Activated gamma-delta T cell treated with anti-CD3 and anti-CD28 coated beads, Interleukin-2, amount 50 U/mL, for 16 hours (primary cell): ENCODE measurements around the gene HDDC2.
A peak's percentile ranks its signal among the peaks of the same experiment; 100 is the strongest.

Source experiments
- DNase-seq: peaks from one replicate; pipeline ENCODE4 v3.0.0-alpha.2; 2020; ENCODE audit warnings: low read depth

HDDC2 gene, protein sequence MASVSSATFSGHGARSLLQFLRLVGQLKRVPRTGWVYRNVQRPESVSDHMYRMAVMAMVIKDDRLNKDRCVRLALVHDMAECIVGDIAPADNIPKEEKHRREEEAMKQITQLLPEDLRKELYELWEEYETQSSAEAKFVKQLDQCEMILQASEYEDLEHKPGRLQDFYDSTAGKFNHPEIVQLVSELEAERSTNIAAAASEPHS

GRCh38 chr6:125301435-125302391, at the start of gene HDDC2:
Gene HDDC2, minus strand, starts transcription at chr6:125301967. Its CDS starts 35 bp downstream, at chr6:125301932.
- DNase-seq = peak; percentile 20

DNA sequence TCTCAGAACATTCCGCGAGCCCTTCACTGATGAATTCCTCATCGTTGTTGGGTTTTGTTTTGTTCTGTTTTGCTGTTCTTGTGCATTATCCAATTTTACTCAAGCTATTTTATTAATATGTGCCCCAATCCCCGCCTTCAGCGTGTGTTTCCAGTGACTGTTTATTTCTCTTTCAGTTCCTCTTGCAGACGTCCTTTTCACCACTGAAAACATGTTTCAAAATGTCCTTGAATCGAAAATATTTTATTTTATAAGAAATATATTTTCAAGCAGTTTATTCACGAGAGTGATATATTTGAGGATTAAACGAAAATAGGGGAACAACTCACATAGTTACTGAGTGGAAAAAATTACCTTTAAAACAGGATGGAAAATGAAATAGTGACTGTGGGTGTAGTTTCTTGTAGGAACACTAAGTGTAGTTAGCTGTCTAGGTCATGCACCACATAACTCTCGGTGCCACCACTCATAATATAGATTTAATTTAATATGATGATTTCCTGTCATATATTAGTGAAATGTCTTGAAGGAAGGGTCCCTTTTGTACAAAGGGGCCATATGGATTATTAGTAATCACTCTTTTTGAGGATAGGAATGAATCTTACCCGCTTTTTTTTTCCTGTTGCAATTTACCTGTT, 45.3 kb upstream of the HDDC2 start:
- no peak for DNase-seq

DNA sequence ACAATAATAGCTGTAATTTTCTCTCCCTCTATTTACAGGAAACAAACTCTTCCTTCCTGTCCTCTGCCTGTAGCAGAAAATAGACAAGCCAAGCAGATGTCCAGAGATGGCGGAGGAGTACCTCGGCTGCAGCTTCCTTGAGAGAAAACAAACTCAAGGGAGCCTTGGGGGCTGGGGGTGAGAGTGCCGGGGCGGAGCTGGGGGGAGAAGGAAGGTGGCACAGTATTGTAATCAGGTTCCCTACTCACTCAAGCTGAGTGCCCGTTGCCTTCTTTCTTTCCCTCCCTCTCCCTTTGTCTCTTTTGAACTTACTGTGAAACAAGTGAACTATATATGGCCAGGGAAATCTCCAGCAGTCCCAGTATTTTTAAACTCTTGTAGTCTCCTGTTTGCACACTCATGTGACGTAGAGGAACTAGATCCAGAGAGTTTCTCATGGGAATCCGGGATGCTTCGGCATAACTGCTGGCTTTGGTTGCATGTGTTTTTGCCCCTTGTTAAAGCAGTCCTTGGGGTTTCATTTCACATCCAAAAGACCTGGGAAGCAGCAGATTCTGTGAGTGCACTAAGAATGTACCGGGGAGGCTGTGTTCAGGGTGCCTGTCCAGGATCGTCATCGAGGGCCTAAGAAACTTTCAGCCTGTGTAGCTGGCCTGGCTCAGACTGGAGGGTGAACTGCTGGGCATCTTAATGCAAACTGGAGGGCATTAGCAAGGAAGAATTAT, 44.6 kb upstream of the HDDC2 start:
- no peak for DNase-seq

DNA sequence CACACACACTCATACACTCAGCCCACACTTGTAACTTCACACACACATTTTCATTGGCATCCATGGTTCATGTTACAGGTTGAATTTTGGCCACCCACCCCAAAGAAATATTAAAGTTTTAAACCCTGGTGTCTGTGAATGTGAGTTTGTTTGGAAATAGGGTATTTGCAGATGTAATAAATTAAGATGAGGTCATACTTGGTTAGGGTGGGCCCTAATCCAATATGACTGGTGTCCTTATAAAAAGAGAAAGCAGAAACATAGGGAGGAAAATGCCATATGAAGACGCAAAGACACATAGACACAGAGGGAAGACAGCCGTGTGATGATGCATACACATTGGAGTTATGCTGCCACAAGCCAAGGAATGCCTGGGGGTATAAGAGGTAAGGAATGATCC, 39.7 kb upstream of the HDDC2 start:
- no peak for DNase-seq

GRCh38 chr6:125340991-125341390, 39.2 kb upstream of the HDDC2 start:
- DNase-seq = no peak

GRCh38 chr6:125340175-125340835, 38.5 kb upstream of the HDDC2 start:
- no peak for DNase-seq

DNA sequence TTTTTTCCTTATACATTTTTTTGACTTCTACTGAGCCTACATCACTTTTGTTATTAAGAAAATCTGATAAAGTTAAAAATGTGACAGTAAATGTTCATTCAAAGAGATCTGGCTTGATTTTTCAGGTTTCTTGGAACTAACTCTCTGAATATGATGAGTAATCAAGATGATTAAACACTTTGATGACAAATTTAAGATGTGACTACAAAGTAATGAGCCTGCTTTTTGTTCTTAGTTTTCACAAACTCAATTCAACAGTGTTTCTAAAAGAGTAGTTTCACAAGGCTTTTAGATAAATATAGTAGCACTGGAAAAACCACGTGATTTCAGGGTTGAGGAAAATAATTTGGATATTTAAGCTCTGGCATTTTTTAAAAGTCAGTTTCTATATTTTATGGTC, 37.9 kb upstream of the HDDC2 start:
- DNase-seq = no peak

GRCh38 chr6:125338381-125338780, 36.6 kb upstream of the HDDC2 start:
- no peak for DNase-seq

DNA sequence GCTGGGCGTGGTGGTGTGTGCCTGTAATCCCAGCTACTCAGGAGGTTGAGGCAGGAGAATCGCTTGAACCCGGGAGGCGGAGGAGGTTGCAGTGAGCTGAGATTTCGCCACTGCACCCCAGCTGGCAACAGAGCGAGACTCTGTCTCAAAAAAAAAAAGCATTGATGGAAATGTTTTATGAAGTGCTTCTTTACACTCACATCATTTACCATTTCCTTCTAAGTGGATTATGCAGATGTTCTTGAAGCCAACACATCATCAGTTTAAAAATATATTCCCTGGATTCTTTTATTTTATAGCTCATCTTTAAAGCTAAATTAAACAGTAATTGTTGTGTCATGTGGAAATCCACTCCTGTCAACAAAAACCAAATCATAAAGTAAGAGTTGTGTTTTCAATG, 35.9 kb upstream of the HDDC2 start:
- no peak for DNase-seq

DNA sequence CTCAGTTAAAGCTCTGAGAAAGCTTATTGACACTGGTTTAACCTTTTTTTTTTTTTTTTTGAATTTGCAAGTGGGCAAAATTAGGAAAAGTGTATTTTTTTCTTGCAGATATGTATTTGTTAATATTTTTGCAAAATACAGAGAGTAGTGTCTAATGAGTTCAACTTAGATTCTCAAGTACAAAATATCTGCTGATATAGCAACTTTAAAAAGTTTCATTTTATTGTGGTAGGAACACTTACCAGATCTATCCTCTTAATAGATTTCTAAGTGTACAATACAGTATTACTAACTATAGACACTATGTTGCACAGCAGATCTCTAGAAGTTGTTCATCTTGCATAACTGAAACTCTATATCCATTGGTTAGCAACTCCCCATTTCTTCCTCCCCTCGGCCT, 30.9 kb upstream of the HDDC2 start:
- no peak for DNase-seq

DNA sequence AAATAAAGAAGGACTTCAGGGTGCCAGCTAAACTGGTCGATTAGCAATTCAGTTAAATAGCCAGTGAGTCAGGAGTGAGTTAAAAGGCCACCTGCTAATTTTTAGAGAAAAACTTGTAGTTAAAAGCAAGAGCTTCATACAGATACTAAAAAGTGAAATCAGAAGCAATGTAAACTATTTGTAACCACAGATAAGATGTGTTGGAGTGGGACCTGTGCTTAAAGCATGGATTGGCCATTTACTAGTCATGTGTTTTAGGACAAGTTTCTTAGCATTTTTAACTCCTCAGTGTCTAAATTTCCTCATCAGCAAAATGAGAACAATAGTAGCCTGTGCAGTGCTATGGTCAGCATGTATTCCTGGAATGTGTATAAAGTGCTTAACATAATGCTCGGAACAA, 23.8 kb upstream of the HDDC2 start:
- no peak for DNase-seq

DNA sequence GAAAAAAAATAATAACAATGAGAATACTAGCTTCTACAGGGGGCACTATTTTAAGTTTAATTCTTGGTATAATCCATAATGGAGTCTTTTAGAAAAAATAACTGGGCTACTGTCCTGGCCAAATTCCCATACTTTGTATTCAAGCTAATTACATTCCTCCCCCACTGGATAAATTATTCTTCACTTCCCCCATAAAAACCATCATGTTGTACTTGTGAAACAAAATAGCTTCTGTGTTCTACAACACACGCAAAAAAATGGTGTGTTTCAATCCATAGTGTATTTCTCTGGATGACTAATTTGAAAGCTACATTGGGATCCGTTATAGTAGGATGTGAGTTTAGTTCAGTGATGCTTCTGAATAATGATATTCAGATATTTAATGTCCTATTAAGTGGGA, 21.6 kb upstream of the HDDC2 start:
- no peak for DNase-seq

DNA sequence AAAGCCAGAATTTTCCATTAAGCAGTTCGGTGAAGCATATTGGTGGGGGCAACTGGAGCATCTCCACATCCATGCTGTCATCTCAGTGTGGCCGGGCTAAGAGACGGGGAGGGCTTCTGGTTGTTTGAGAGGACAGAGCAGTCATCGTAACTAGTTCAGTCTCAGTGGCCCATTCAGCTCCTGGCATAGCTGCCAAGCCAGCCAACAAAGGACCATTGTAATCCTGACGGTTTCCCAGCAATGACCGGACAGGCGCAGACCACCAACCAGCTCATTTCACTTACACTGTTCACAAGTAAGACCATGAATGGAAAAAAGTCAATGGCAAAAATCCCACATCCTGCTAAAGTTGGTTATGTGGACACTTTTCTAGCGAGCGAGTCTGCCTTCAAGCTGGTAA, 14.9 kb upstream of the HDDC2 start:
- no peak for DNase-seq

GRCh38 chr6:125315548-125315947, 13.8 kb upstream of the HDDC2 start:
- DNase-seq = no peak

DNA sequence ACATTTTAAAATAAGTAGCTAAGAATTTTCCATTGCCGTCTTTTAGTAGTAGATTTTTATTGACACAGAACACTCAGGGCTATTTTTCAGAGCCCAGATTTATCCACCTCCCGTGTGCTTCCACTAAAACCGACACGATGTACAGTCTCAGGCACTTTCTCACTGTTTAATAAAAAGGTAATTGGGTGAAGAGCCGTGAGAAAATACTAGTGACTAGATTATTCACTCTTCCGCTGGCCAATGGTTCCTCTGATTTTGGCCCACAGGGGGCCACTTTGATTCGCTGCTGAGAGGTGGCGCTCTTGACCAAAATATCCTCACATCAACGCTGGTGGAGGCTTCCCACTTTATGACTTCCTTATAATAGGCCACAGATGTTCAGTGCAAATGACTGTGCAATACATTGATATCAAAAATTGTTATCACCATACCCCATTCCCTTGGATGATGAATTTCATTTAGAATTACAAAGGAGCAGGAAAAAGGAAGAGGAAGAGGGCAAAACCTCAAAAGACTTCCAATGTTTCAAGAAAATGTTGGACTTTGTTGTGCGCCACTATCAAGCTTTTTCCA, 12.3 kb upstream of the HDDC2 start:
- DNase-seq = peak; percentile 7

GRCh38 chr6:125312950-125313349, 11.2 kb upstream of the HDDC2 start:
- DNase-seq = no peak

- no peak for DNase-seq
Observed at GRCh38 chr6:125312478-125312877, 10.7 kb upstream of the HDDC2 start.

GRCh38 chr6:125310994-125311649, 9.4 kb upstream of the HDDC2 start:
- no peak for DNase-seq

- DNase-seq = no peak
Observed at GRCh38 chr6:125307964-125308615, 6.3 kb upstream of the HDDC2 start.

DNA sequence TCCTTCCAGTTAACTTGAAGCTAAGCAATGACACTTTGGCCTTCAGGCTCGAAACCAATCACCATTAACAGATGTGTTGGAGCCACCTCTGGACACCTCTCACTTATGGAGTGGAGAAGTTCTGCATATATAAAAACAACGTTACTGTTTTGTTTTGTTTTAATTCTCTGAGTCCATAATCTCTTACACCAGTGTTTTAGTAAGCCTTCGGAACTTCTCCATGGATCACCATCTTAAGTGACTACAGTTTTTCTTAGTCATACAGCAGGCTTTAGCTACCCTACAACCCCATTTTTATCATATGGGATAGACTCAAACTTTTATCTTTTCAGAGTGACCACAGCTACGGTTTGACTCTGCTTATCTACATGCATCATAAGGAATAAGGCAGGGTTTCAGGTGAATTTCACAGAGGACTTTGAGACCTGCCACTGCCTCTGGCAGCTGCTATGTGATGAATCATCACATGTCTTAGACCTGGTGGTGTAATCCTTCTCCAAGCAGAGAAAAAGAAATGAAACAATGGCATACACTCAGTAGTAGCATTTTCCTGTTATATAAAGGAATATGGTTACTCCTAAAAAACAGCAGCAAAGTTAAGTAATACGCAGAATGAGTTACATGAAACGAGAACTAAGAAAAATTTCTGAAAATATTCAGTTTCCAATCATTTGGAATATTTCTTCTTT, 5.5 kb upstream of the HDDC2 start:
- DNase-seq = no peak
